Lower leg skin (tissue), 4 donors: ENCODE measurements around the gene SLC9A3. TPM values are rescaled to one million over a fixed set of nuclear protein-coding genes. Genes with fewer than 3 reads are reported as not detected.

Experiments
- DNase-seq, 2 donors: peaks; one replicate each; pipeline ENCODE4 v3.0.0-alpha.2; 2019; ENCODE audit warnings: low spot score in 2 of 2
- H3K4me3 ChIP-seq: fragments of 200-600 bp; sonication (generic); 2 replicates; pipeline ENCODE4 v1.5.1; 2017; ENCODE audit warnings: mild to moderate bottlenecking, low read depth; ENCODE audit not compliant: poor library complexity, severe bottlenecking
- POLR2A ChIP-seq, 2 donors: fragments of 450-650 bp; IDR thresholded peaks; one replicate each; pipeline ENCODE4 v1.6.1; 2016 to 2017; ENCODE audit warnings: antibody characterized with exemption in 2 of 2, mild to moderate bottlenecking in 1 of 2, moderate library complexity in 1 of 2
- WGBS, 2 donors: methylation state at CpG; one replicate each; pipeline ENCODE4 v1.1.5; 2018; 5-methylcytosine and 5-hydroxymethylcytosine counted together
- intact Hi-C: fragments of 100-400 bp; cut with DNase I; formaldehyde crosslinking; loops from one replicate; pipeline ENCODE4 v1.15.0; 2023; ENCODE audit warnings: low total_unique reads
- total RNA-seq, 4 donors: library from RNA; depleted of rRNA; stranded (reverse); fragments of >200 nt; gene quantifications; one replicate each; pipeline ENCODE4 v1.1.0, GENCODE V29; 2016
- TF ChIP-seq, protein P1 (sequence below), 3 donors: fragments of 450-650 bp; IDR thresholded peaks; one replicate each; pipeline ENCODE4 v1.5.1; 2016; ENCODE audit warnings: antibody characterized with exemption in 3 of 3, mild to moderate bottlenecking in 3 of 3, moderate library complexity in 2 of 3

Gene SLC9A3
- total RNA-seq, 4 donors from 2014 or later: 4.8 to 7.1 (median 5.8) TPM

- intact Hi-C loops: no loop called here
- 88 to 90% methylated on average over 23 to 27 of the region's 28 CpGs for WGBS, 2 donors
- TF ChIP-seq, protein P1, sequence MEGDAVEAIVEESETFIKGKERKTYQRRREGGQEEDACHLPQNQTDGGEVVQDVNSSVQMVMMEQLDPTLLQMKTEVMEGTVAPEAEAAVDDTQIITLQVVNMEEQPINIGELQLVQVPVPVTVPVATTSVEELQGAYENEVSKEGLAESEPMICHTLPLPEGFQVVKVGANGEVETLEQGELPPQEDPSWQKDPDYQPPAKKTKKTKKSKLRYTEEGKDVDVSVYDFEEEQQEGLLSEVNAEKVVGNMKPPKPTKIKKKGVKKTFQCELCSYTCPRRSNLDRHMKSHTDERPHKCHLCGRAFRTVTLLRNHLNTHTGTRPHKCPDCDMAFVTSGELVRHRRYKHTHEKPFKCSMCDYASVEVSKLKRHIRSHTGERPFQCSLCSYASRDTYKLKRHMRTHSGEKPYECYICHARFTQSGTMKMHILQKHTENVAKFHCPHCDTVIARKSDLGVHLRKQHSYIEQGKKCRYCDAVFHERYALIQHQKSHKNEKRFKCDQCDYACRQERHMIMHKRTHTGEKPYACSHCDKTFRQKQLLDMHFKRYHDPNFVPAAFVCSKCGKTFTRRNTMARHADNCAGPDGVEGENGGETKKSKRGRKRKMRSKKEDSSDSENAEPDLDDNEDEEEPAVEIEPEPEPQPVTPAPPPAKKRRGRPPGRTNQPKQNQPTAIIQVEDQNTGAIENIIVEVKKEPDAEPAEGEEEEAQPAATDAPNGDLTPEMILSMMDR (IDR thresholded peaks at IDR 0.05): no peak
- no peak for TF ChIP-seq POLR2A (IDR thresholded peaks at IDR 0.05)
- DNase-seq: peak in 1 of 2 donors; percentile 75
- H3K4me3 ChIP-seq: no peak overlapping the region
These were observed 67.7 kb downstream of the SLC9A3 start for GRCh38 chr5:456351-457194.

- no peak overlapping the region for H3K4me3 ChIP-seq
- WGBS, 2 donors: 92% methylated on average over 11 of the region's 11 CpGs
- TF ChIP-seq, protein P1 (IDR thresholded peaks at IDR 0.05): no peak
- TF ChIP-seq POLR2A (IDR thresholded peaks at IDR 0.05): no peak
- intact Hi-C loops: no loop called here
- peak in 1 of 2 donors; percentile 43 for DNase-seq
These were observed 68.4 kb downstream of the SLC9A3 start for GRCh38 chr5:455806-456205.

GRCh38 chr5:454936-455335 lies 69.3 kb downstream of the SLC9A3 start:
- 84 to 92% methylated on average over 11 of the region's 11 CpGs for WGBS, 2 donors
- DNase-seq: peak in 1 of 2 donors; percentile 73
- intact Hi-C loops: no loop called here
- no peak overlapping the region for H3K4me3 ChIP-seq
- no peak for TF ChIP-seq POLR2A (IDR thresholded peaks at IDR 0.05)
- TF ChIP-seq, protein P1 (IDR thresholded peaks at IDR 0.05): no peak

GRCh38 chr5:453725-454481 lies 70.3 kb downstream of the SLC9A3 start:
- WGBS, 2 donors: 47 to 64% methylated on average over 14 to 16 of the region's 16 CpGs
- TF ChIP-seq POLR2A (IDR thresholded peaks at IDR 0.05): no peak
- TF ChIP-seq, protein P1 (IDR thresholded peaks at IDR 0.05): no peak
- peak in 1 of 2 donors; percentile 70 for DNase-seq
- no peak overlapping the region for H3K4me3 ChIP-seq
- intact Hi-C loops: no loop called here

DNA sequence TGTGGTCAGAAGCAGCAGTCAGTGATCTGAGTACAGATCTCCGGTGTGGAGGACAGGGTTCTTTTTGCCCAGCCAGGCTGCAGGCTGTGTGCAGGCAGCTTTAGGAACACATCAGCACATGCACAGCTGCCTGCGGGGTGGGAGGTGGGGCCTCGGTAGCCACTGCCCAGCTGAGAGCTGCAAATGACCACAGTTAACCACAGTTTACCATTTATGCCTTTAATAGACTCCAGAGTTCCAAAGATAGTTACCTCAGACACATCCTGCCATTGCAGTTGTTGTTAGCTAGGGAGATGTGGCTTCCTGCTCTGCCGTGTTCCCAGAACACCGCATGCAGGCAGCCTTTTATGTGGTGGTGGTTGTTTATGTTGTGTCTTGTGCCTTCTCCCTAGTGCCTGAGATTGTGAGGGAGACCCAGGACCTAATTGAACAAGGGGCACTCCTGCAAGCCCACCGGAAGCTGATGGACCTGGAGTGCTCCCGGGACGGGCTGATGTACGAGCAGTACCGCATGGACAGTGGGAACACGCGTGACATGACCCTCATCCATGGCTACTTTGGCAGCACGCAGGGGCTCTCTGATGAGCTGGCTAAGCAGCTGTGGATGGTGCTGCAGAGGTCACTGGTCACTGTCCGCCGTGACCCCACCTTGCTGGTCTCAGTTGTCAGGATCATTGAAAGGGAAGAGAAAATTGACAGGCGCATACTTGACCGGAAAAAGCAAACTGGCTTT lies 71.1 kb downstream of the SLC9A3 start:
- intact Hi-C loops: no loop called here
- no peak for TF ChIP-seq POLR2A (IDR thresholded peaks at IDR 0.05)
- TF ChIP-seq, protein P1 (IDR thresholded peaks at IDR 0.05): no peak
- DNase-seq: peak in 1 of 2 donors; percentile 69
- no peak overlapping the region for H3K4me3 ChIP-seq
- WGBS, 2 donors: 92 to 94% methylated on average over 17 of the region's 17 CpGs
